Brain pericyte (primary cell): Measurements from ENCODE around the gene PCBP3.
"Not testable (repeated sequence)": the region's sequence is repeated elsewhere in the genome, so short reads cannot be mapped to it uniquely, and the experiment has no call there.

Experiments used
- DNase-seq: peaks from one replicate; pipeline ENCODE4 v3.0.0-alpha.2; 2012; ENCODE audit warnings: low read depth, low spot score

The PCBP3 gene

GRCh38 chr21:45613396-45613795 is 30.1 kb upstream of the PCBP3 start:
- no peak for DNase-seq

GRCh38 chr21:45613881-45614280 is 29.6 kb upstream of the PCBP3 start:
- no peak for DNase-seq

GRCh38 chr21:45615145-45615711 is 28.3 kb upstream of the PCBP3 start:
- DNase-seq: peak; percentile 77

GRCh38 chr21:45617021-45617921 is 26.3 kb upstream of the PCBP3 start:
- DNase-seq: no peak

- DNase-seq: no peak
These were observed 25.2 kb upstream of the PCBP3 start for GRCh38 chr21:45618287-45618686.

- DNase-seq: no peak
These were observed 24.6 kb upstream of the PCBP3 start for GRCh38 chr21:45618846-45619485.

GRCh38 chr21:45620201-45620923 is 23.2 kb upstream of the PCBP3 start:
- no peak for DNase-seq

- not testable (repeated sequence) for DNase-seq
These were observed 21.8 kb upstream of the PCBP3 start for GRCh38 chr21:45621435-45622331.

- DNase-seq: no peak
These were observed 21.0 kb upstream of the PCBP3 start for GRCh38 chr21:45622416-45623097.

GRCh38 chr21:45623436-45623835 is 20.1 kb upstream of the PCBP3 start:
- DNase-seq: no peak

- not testable (repeated sequence) for DNase-seq
These were observed 17.4 kb upstream of the PCBP3 start for GRCh38 chr21:45626127-45626526.

GRCh38 chr21:45629046-45629981 is 14.2 kb upstream of the PCBP3 start:
- DNase-seq: no peak

- no peak for DNase-seq
These were observed 13.3 kb upstream of the PCBP3 start for GRCh38 chr21:45630066-45630694.

- DNase-seq: no peak
These were observed 12.6 kb upstream of the PCBP3 start for GRCh38 chr21:45630876-45631275.

- DNase-seq: no peak
These were observed 12.0 kb upstream of the PCBP3 start for GRCh38 chr21:45631540-45631939.

- DNase-seq: no peak
These were observed 11.4 kb upstream of the PCBP3 start for GRCh38 chr21:45632160-45632559.

- no peak for DNase-seq
These were observed 10.8 kb upstream of the PCBP3 start for GRCh38 chr21:45632637-45633251.

- no peak for DNase-seq
These were observed 8.9 kb upstream of the PCBP3 start for GRCh38 chr21:45634511-45635183.
